DMS153 treated with DMSO at 0.1 percent for 48 hours (cell line): ENCODE results near the gene PPP1R8.
A peak's percentile ranks its signal among the peaks of the same experiment; 100 is the strongest.
"Not testable (repeated sequence)": the region's sequence is repeated elsewhere in the genome, so short reads cannot be mapped to it uniquely, and the experiment has no call there.

Experiments
- DNase-seq: peaks from one replicate; lab custom pipeline; 2025; ENCODE audit not compliant: unreplicated experiment; lab: John Stamatoyannopoulos, UW

PPP1R8 gene

DNA sequence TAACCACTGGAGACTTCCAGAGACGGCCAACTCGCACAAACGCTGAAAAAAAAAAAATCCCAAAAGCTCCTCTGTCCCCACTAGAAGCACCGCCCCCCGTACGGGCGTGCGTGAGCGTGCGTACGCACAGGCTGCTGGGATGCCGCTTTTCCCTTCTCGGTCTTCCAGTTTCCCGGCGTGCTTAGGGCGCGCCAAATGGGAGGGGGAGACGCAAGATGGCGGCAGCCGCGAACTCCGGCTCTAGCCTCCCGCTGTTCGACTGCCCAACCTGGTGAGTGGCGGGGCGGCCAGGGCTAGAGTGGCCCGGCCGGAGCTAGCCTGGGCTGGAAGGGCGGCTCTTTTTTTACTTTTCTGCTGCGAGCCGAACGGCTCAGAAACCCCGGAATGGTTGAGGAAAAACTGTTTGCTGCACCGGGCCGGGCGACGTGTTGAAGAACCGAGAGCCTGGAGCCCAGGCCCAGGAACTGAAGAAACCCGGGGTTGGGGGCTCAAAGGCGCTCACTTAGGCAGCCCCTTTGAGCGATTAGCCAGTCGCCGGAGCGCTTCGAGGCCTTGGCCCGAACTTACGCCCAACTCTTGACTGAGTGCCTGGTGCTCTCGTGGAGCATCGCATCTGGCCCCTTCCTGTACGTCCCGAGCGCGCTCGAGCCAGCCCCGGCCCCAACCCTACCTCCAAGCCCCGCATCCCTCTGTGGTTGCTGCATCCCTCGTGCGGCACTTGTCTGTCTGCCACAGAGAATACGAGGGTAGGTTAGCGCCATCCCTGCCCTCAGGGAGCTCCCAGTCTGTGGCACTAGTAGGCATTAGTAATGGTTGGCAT, at the start of gene PPP1R8:
Gene PPP1R8 (plus strand): TSS at position 162 of the 820 bp plus-strand sequence. CDS start 54 bp downstream, at position 216.
- DNase-seq, result peak; percentile 96

DNA sequence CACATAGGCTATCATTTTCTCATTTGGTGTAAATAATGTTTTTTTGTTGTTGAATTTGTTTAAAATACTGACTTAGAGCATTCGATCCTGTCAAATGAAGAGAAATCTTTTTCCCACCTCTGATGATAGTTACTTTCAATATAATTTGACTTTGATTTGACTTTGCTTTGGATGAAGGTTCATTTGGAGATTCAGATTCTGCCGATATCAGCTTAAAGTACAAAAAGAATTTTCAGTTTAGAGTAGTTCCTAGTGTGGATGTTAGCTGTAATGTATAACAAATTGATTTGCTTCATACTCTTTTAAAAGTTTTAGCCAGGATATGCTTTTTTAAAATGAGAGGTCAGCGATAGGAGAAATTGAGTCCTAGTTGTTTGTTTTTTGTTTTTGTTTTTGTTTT, 47.6 kb upstream of the PPP1R8 start:
- no peak for DNase-seq

DNA sequence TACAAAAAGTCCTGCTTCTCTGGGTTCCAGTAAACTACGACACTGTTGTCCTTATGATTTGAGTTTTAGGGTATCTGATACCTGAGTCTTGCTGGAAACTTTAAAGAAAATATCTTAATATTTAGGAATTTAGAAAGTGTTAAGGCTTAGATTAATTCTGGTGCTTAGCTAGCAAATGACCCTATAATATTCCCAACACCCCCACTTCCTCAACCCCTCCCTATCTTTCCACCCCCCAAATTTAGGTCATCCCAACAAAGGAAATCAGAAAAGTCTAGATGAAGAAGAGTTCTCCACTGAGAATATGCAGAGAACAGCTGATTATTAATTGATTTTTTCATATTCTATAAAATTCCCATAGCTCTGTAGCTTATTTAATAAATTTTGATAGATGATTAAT, 45.9 kb upstream of the PPP1R8 start:
- DNase-seq, result no peak

DNA sequence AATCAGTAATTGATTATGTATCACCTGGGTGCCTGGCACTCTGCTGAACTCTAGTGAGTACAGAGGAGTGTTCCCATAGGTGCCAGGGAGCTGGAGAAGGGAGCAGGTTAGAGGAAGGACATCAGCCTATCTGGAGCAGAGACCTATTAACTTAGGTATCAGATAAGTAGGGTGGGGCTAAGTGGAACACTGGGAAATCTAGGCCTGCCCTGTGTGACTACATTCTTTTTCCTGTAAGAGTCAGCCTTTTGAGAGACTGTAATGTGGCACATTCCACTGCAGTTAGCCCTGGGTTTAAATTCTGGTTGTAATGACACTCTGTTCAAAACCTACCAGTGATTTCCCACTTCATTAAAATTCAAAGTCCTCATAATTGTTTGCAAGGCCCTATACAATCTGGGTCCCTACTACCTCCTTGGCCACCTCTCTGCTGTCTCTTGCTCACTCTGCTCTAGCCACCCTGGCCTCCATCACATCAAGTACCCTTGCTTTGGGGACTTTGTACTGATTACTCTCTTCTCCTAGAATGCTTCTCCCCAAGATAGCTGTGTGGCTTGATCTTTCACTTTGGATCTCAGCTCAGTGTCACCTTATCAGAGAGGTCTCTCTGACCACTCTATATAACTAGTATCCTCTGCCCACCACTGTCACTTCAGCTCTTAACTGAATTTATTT, 44.7 kb upstream of the PPP1R8 start:
- DNase-seq, result no peak

DNA sequence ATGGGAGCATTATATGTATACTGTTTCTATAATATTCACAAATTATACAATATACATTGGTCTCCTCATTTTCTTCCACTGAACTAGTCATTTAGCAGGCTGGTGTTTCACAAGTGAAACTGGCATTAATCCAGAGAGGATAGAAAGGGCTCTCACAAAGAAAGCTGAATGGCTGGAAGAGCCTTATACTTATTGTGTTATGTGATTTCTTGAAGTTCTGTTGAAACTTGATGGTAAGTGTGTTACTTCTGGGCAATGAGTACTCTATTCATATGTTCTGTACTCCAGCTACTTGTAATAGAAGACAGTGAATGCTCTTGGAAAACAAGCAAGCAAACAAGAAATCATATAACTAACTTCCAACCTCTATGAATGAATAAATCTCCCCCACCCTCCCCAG, 42.7 kb upstream of the PPP1R8 start:
- no peak for DNase-seq

DNA sequence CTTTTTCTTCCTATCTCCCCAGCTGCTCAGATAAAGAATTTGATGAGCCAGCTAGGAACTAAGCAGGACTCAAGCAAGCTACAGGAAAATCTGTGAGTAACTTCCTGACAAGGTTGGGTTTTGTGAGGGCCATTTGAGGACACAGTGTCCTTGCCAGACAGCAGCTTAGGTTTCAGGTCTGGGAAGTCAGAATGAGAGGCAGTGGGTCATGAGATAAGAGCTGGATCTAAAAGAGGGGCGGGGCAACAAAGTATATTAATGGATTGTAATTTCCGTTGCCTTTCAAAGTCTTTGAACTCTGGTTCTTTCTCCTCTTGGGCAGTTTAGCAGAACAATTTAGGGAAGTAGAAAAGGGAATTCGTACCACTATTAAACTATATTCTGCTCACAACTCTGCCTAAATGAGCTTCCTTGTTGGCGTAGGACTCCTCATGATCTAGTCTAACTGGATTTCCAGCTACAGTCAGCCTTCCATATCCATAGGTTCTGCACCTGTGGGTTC, 41.0 kb upstream of the PPP1R8 start:
- DNase-seq, result no peak

DNA sequence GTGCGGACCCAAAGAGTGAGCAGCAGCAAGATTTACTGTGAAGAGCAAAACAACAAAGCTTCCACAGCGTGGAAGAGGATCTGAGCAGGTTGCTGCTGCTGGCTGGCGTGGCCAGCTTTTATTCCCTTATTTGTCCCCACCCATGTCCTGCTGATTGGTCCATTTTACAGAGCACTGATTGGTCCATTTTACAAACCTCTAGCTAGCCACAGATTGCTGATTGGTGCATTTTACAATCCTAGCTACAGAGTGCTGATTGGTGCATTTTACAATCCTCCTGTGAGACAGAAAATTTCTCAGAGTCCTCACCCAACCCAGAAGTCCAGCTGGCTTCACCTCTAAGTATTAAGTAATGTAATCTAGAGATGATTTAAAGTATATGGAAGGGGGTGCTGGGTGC, 40.3 kb upstream of the PPP1R8 start:
- not testable (repeated sequence) for DNase-seq

DNA sequence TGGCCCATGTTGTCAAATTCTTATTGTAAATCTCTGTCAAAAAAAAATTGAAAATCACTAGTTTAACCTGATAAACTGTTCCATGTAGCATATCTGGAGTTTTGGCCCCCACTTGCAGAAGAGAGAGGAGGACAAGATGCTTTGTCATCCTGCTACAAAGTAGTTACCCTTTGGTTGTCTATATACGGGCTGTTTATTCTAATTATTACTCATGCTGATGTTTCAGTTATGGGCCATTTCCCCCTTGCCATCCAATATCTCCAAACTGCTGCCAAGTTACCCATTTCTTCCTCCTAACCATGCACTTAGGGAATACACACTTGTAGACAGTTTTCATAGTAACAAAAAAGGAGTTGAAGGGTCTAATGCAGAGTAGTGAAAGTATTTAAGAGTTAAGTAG, 35.0 kb upstream of the PPP1R8 start:
- no peak for DNase-seq

DNA sequence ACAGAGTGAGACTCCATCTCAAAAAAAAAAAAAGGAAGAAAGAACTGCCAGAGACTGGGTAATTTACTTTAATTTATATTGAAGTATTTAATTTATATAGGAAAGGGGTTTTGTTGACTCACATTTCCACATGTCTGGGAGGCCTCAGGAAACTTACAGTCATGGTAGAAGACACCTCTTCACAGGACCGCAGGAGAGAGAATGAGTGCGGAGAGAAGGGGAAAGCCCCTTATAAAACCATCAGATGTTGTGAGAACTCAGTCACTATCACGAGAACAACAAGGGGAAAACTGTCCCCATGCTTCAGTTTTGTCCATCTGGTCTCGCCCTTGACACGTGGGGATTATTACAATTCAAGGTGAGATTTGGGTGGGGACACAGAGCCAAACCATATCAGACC, 25.8 kb upstream of the PPP1R8 start:
- no peak for DNase-seq

DNA sequence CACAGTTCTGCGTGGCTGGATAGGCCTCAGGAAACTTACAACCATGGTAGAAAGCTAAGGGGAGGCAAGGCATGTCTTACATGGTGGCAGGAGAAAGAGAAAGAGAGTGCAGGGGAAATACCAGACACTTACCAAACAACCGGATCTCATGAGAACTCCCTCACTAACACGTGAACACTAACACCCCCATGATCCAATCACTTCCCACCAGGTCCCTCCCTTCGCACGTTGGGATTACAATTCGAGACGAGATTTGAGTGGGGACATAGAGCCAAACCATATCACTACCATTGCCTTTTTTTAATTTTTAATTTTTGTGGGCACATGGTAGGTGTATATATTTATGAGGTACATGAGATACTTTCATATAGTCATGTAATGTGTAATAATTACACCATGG, 23.8 kb upstream of the PPP1R8 start:
- DNase-seq, result no peak

DNA sequence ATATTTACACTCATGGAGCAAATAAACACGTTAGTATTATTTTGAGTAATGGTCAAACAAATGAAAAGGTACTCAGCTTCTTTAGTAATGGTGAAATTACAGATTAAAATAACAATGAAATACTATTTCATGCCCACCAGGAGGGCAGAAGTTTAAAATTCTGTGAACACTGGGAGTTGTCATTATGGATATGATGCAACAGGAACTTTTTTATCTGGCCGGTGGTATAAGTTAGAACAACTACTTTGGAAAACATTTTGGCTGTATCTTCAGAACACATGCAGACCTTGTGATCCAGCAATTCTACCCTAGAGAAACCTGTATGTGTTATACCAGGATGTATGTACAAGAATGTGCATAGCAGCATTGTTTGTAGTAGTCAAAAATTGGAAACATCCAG, 23.2 kb upstream of the PPP1R8 start:
- DNase-seq, result no peak

DNA sequence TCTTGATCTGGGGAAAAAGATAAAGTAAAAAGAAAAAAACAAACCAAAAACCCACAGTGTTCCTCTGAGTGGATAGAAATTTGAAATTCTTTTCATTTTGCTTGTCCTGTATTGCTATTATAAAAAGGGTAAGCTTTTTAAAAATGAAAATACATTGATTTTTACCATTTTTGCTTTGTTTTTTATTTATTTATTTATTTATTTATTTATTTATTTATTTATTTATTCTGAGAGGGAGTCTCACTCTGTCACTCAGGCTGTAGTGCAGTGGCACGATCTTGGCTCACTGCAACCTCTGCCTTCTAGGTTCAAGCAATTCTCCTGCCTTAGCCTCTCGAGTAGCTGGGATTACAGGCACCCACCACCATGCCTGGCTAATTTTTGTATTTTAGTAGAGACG, 22.5 kb upstream of the PPP1R8 start:
- not testable (repeated sequence) for DNase-seq

DNA sequence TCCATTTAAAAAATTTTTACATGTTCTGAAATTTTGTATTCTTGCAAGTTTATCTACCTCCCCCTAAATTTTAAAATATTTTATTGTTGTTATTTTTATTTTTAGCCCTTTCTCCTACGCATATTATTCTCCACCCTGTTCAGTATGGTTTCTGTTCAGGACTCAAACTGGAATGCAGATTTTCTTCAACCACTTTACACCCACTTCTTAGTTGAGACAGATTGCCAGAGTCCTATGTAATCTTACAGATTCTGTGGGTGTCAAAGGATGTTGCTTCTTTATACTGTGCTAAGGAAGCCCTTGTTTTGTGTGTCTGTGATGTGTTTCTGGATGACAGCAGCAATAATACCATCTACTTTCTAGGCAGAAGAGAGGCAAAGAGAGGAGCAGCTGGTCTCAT, 20.7 kb upstream of the PPP1R8 start:
- DNase-seq, result no peak

DNA sequence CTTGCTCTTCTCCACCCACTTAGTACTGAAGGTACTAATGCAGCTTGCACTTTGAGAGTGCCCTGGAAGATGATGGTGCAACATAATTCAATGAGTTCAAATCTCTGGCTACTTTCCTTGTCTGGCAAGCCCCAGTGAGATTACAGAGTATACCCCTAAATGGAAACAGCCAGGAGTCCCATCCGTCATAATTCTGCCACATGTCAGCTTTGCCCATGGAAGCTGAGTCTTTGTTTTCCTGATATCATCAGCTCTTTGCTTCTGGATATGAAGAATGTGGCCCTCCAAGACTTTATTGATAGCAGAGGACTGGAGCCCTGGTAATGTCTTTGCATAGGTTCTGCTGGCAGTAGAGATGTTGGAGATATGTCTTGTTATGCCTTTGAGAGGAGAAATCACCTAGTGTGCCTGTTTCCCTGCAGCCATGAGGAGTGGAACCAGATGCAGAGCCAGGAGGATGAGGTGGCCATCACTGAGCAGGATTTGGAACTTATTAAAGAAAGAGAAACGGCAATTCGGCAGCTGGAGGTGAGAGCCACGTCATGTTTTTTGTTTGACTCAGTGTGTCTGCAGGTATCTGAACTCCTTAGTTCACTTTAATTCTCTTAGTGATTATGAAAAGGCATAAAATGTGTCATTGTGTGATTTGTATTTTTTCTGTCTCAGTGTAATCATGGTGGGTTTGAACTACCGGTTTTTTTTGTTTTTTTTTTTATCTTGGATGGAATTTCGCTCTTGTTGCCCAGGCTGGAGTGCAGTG, 18.7 kb upstream of the PPP1R8 start:
- no peak for DNase-seq

DNA sequence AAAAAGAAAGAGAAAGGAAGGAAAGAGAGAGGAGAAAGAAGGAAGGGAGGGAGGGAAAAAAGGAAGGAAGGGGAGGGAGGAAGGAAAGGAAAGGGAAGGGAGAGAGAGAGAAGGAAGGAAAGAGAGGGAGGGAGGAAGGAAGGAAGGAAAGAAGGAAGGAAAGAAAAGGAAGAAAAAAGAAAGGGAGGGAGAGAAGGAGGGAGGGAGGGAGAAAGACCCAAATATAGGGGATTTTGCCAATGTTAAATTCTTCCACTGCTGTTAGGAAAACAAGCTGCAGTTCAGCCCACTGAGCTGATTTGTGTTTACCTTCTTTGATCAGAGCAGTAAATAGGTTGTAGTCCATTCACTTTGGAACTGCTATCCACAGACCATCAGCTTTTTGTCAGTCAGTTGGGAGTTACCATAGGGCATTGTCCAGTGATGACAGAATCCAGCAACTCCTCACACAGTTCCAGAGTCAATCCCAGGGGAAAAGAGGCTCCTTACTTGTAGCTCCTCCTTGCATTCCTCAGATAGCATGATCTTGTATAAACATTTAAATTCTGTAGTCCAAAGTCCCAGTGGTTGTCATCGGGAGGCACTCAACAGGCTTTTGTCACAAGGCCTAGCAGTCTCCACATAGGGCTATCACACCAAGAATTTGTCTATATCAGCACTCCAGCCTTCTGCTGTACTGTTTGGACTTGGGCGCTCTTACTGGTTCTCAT, 13.5 kb upstream of the PPP1R8 start:
- DNase-seq, result no peak

DNA sequence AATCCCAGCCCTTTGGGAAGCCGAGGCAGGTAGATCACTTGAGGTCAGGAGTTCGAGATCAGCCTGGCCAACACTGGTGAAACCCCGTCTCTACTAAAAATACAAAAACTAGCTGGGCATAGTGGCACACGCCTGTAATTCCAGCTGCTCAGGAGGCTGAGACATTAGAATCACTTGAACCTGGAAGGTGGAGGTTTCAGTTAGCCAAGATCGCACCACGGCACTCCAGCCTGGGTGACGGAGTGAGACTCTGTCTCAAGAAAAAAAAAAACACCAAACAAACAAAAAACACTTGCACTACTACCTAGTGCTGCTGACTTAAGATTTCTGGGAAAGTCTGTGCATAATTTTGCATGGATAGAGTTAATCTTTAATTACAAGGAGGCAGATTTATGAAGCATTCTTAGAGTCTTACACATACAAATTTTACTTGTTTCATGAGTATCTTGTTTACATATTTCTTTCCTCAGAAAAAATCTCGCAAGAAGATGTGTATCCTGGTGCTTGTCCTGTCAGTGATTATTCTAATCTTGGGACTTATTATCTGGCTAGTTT, 8.7 kb upstream of the PPP1R8 start:
- DNase-seq, result no peak

DNA sequence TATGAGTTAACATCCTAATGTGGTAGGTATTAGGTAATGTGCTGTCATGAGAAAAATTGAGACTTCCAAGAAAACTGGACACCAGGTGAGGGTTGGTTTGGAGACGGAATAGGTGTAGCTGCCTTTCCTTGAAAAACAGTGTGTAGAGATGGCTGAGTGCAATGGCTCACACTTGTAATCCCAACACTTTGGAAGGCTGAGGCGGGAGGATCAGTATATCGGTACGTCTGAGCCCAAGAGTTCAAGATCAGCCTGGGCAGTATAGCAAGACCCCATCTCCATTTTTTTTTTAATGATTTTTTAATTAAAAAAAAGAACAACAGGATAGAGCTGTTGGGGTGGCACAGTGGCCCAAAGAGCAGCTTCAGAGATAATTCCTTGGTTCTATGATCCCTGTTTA, 6.8 kb upstream of the PPP1R8 start:
- DNase-seq, result no peak

DNA sequence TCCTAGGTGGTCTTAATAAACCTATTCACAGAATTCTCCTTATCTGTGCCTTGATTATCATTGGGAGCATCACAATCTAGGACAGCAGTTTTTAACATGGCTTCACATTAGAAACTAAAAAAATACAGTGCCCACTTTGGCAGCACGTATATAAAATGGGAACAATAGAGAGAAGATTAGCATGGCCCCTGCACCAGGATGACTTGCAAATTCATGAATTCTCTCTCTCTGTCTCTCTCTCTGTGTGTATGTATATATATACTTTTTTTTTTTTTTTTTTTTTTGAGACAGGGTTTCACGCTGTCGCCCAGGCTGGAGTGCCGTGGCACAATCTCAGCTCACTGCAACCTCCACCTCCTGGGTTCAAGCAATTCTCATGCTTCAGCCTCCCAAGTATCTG, 6.2 kb upstream of the PPP1R8 start:
- DNase-seq, result no peak

DNA sequence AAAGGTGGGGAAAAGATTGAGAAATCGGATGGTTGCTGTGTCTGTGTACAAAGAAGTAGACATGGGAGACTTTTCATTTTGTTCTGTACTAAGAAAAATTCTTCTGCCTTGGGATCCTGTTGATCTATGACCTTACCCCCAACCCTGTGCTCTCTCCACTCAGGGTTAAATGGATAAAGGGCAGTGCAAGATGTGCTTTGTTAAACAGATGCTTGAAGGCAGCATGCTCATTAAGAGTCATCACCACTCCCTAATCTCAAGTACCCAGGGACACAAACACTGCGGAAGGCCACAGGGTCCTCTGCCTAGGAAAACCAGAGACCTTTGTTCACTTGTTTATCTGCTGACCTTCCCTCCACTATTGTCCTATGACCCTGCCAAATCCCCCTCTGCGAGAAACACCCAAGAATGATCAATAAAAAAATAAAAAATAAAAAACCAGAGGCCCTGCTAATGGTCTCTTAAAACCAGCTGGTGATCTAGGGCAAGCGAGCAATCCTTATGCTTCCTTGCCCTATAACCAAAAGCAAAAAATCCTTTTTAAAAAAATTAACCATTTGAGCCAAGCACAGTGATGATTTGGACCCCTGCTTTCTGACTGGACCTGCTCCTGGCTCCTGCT, 1.1 kb upstream of the PPP1R8 start:
- DNase-seq, result not testable (repeated sequence)
